ENCODE data around the gene DCTN1.
"Not testable (repeated sequence)": the region's sequence is repeated elsewhere in the genome, so short reads cannot be mapped to it uniquely, and the experiment has no call there.

DCTN1 gene

DNA sequence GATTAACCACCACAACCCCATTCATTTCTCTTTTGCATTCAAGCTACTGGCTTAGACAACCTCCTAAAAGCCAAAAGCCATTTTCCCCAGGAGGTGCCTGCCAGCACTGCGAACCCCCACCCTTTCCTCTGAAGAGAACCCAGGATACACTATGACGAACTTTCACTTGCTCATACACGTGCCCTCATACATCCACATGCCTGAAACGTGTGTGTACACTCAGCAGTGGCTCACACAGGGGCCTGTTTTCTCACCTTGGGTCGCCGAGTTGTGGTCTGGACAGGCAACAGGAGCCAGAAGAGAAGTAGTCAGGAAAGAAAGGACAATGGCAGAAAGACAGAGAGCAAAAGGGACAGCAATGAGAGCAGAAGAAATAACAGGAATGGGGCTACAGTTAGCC, 7.4 kb downstream of the DCTN1 start:
- DNase-seq (ENCODE audit: low spot score) (no peak), FAIRE-seq (no peak)

DNA sequence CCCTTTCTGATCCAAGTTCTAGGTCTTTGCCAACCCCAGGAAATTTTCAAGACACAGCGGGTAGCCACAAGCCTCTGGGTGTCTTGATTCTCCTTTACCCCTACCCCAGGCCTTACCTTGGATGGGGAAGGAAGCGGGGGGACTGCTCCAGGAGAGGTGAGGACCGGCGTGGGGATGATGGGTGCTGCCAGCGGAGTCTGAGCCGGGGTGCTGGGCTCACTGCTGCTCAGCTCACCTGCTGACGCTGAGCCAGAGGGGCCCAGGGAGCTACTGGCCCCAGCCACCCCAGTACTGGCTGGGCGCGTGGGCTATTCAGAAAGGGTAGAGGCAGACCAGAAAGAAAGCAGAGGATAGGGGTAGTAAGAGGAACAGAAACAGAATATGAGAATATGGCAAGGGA, 8.7 kb downstream of the DCTN1 start:
- no peak for FAIRE-seq
- no peak for DNase-seq (ENCODE audit: low spot score)

DNA sequence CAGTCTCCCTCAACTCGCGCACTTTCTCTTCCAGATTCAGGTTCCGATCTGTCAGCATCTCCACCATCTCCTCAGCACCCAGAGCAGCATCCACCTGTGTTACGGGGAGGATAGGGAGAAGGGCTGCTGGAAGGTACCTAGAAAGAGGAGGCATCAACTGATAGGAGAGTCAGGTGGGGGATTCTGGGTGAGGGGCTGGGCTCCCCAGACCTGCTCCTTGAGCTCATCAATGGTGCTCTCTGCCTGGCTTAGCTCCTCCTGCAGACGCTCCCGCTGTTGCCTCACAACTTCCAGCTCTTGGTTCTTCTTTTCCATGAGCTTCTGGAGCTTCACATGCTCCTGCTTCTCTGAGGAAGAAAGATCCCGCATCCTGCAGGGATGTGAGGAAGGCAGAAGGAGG, 10.1 kb downstream of the DCTN1 start:
- DNase-seq (ENCODE audit: low spot score) (no peak), FAIRE-seq (no peak)

DNA sequence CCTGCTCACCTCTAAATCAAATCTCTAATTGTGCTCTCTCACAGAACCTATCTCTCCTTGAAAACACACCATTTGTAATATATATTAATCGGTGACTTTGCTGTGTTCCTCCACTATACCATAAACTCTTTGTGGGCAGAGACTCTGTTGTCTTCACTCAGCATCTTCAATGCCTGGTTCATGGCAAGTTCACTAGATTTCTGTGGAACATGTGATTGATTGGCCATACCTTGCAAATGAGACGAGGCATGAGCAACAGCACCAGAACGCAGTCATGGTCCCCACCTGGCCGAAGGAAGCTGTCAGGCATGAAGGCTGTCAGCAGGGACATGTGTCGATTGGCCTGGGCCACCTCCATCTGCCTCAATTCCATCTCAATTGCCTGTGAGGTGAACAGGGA, 11.6 kb downstream of the DCTN1 start:
- DNase-seq (ENCODE audit: low spot score) (no peak), FAIRE-seq (peak; percentile 46)

DNA sequence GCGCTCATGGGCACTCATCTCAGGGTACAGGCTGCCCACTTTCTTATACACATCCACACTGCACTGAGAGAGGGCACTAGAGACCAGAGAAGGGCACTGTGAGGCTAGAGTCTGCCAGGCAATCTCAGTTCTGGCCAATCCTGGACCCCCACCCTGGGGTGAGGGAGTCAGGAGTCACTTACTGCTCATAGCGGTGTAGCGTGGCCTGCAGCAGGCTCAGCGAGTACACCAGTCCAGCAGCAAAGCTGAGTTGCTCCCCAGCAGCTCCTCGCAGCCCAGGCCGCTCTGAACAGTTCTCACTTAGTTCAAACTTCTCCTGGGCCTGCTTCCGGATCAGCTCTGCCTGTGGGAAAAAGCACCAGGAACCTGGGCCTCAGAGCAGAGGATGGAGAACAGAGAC, 12.3 kb downstream of the DCTN1 start:
- DNase-seq (ENCODE audit: low spot score) (no peak), FAIRE-seq (no peak)

DNA sequence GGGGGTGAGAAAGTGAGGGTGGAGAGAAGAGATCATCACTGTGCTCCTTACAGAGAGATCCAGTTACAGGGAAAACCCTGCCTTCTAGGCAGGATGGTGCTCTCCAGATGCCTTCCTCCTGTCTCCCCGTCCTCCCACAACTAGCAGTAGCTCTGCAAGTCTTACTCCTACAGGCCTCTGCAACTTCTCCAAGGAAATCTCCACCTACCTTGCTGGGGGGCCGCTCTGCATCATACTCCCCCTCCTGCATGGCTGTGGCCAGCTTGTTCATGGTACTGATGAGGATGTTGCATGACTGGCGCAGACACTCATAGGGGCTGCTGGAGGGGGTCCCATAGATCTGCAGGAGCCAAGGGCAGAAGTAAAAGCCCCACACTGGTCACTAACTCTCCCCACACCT, 14.1 kb downstream of the DCTN1 start:
- FAIRE-seq (no peak), DNase-seq (ENCODE audit: low spot score) (no peak)

DNA sequence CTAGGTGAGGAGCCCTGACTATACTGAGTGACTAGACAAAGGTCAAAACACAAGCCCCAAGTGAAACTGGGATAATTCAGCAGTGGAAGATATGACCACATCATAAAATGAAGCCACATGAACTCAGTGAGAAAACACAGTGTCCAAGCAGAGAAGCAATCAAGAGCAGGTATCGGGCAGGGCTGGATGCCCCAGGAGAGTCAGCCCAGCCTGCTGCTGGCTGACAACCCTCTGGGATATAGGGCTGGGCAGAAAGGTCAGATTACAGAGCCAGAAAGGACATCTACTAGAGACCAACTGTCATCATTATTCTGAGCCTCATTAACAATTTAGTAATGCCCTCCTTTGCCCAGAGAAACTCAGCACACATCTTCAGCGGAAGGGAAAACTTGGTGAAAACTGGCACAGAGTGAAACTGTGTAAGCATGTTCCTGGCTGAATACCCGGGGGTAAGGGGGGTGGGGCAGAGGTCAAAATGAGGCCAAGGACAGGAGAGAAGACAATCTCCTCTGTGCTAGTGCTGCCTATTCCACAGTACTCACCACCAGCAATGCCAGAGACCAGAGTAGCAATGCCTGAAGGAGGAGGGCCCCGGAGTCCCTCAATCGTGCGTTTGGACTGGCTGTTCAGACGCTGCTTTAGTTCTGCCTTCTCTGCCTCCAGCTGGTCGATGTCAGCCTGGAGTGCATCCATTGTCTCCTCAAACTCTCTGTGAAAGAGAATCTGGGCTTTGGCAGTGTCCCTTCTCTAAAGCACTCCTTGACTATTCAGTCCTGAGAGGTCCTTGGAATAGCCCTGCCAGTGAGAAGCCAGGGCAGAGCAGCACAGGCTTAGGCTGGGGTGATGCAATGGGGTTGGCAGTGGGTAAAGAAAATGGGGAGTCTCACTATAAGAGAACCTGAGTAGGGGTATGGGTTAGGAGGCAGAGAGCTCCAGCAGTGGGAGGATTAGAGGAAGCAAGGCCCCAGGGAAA, 15.3 kb downstream of the DCTN1 start:
- FAIRE-seq (no peak), DNase-seq (ENCODE audit: low spot score) (no peak)

DNA sequence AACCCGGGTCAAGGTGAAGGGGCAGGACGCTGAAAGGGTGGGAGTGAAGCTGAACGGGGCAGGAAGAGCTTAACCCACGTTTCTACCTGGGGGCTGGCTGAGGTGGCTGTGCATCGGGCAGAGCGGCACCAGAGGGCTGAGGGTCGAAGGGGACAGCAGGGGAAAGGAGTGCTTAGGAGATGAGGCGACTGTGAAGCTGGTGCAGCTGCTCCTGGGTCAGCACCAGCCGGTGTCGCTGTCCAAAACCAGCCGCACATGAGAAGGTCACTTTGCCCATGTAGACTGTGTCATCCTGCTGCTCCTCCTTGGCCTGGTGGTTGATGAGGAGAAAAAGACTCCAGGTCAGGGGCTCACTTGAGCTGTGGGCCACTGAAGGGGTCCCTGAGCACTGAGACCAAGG, 18.8 kb downstream of the DCTN1 start:
- no peak for FAIRE-seq
- DNase-seq (ENCODE audit: low spot score), result no peak

DNA sequence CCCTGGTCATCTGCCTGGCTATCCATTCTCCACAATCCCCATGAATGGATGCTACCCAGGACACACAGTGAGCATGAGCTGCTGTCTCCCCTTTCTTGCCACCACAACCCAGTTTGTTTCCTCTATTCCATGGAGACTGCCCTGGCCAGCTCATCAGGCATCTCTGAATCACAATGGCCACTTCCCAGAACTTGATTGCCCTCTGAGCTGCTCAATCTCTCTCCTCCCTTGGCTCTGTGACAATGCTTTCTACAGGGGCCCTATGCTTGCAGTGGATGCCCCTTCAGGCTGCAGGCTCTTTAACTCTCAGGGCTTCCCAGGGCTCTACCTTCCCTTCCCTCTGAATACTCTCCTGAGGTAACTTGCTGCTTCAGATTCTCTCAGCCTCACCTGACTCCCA, 22.5 kb downstream of the DCTN1 start:
- DNase-seq (ENCODE audit: low spot score) (no peak), FAIRE-seq (no peak)

DNA sequence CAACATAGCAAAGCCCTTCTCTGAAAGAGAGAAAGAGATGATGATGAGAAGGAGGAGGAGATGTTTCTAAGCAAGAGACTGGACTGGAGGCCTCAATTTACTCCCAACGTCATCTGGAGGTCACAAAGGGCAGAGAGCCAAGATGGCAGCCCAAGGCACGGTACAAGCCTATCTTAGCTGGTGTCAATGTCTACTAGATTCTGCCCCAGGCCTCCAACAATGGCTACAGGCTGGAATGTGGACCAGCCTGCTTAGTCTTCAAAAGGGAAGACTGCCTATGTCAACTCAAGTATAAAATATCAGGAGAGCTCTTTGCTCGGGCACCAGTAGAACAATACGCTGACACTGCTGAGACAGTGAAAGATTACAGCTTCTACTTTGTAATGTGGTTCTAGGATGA, 30.2 kb downstream of the DCTN1 start:
- no peak for FAIRE-seq
- no peak for DNase-seq (ENCODE audit: low spot score)

DNA sequence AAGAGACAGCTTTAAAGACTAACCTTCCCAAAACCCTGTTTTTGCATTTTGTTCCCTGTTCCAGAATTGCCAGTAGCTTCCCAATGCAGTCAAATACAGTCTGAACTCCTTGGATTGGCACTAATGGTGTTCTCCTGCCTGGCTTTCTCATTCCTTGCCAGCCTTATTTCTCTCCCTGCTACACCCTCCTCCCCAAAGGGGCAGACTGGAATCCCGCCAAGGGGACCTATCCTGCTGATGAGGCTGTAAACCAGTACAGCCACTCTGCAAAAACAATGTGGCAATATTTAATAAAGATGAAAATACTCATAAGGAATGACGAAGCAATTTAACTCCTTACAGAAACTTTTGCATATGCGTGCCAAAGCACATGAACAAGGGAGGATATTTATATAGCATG, 32.4 kb downstream of the DCTN1 start:
- no peak for FAIRE-seq
- no peak for DNase-seq (ENCODE audit: low spot score)

DNA sequence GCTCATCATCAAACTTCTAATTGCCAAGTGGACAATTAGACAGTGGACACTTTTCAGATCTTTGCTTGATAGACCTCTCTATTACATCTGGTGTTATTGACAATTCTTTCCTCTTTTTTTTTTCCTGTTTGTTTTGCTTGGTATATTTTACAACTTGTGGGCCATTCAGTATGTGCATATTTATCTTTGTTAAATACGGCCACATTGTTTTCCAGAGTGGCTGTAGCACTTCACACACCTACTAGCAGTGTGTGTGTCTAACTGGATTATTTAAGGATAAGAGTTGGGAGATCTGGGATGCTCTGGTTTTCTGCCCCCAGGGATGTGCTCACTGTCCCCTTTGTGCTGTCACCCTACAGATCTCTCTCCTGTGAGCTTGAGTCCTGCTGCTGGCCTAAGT, 32.8 kb downstream of the DCTN1 start:
- FAIRE-seq (no peak), DNase-seq (ENCODE audit: low spot score) (no peak)

DNA sequence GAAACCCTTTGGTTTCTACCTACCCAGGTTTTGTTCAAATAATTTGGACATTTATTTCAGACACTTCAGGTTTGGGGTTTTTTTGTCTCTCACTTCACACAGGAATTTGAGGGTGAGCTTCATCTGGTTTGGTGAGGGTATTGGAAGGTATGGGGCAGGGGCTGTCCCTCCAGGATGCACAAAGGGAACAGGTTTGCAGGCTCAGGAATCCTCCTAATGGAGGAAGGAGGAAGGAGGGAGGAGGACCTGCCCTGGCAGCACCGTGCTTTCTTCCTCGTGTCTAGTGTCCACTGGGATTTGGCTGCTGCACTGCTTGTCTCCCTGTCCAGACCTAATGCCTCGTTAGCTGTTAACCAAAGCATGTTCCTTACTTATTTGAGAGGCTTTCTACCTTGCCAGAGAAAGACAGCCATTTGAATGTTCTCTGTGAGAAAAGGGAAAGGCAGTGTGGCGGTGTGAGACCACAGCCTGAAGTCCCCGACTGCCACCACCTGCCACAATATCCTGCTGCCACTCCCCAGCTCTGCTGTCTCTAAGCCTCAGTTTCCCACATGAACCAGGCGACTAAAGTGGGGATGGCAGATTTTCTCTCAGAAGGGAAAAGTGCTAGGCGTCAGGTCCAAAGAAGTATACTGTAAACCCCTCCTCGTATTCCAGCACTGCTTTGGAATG, 34.7 kb downstream of the DCTN1 start:
- FAIRE-seq, result peak; percentile 66
- DNase-seq (ENCODE audit: low spot score), result no peak

DNA sequence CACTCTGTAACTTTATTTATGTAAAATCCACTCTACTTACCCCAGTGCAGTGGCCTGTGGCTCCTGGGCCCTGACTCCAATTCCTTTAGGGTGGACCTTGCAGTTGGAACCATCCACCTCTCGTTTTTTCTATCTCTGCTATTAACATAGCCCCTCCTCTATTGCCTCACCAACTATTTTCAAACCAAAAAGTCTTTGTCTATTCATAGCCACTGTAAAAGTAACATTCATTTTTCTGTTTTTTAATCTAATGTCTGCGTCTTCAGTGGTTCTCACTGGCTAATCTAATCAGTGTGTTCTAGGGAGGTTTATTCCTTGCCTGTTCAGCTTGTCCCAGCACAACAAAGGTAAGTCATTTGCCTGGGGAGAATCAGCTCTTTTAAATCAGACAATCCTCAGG, 36.8 kb downstream of the DCTN1 start, which contains the start of gene SLC4A5:
Gene SLC4A5, minus strand, starts transcription at position 101 of the 400 bp plus-strand sequence. CDS start 28,393 bp downstream, outside the sequence.
- FAIRE-seq, result no peak
- no peak for DNase-seq (ENCODE audit: low spot score)

DNA sequence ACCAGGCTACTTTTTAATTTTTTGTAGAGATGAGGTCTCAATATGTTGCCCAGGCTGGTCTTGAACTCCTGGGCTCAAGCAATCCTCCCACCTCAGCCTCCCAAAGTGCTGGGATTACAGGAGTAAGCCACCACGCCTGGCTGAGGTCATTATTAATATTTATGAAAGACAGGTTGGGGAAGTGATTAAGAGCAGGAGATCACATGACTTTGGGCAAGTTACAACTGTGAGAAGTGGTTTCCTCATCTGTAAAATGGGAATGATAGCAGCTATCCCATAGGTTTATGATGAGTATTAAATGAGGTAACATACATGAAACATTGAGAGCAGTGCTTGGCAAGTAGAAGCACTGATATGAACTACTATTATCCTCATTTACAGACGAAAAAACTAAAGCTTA, 43.9 kb downstream of the DCTN1 start:
- not testable (repeated sequence) for DNase-seq (ENCODE audit: low spot score); FAIRE-seq

DNA sequence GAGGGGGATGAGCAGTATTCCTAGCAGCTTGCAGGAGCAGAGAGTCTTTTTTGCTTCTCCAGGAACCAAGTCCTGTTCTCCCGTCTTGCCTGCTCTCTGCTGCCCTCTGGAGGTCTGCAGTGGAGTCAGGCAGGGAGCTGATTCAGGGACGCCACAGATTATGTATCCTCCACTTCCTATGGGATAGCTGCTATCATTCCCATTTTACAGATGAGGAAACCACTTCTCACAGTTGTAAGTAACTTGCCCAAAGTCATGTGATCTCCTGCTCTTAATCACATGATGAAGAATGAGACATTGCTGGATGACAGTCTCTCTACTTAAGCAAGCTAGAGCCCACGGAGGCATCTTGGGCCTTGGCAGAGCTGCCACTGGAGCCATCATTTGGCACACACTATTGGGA, 45.2 kb downstream of the DCTN1 start:
- FAIRE-seq, result no peak
- peak; percentile 90 for DNase-seq (ENCODE audit: low spot score)

DNA sequence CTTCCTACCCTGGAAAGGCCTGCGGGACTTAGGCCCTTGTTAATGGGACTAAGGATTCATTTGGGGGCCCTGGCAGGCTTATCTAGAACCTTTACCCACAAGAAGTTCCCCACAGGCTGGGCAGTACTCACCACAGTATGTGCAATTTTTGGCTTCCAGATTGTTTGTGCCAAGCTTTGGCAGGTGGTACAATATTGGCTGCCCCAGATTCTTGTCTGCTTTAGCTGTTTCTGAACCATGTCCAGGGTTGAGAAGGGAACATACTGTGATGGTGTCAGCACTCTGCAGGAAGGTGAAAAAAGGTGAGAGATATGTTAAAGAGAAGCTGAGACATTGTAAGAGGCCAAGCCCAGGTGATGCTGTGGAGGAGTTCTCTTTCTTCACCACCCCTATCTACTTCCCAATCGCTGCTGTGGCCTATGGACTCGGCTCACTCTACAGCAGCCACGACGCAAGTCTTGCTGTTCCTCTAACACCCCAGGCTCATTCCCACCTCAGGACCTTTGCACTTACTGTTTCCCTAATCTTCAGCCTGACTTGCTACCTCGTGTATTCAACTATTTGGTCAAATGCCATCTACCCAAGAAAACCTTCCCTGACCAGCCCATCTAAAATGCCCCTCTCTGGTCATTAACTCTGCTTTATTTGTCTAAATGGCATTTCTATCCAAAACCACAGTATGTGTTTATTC, 46.1 kb downstream of the DCTN1 start:
- FAIRE-seq (no peak), DNase-seq (ENCODE audit: low spot score) (no peak)

DNA sequence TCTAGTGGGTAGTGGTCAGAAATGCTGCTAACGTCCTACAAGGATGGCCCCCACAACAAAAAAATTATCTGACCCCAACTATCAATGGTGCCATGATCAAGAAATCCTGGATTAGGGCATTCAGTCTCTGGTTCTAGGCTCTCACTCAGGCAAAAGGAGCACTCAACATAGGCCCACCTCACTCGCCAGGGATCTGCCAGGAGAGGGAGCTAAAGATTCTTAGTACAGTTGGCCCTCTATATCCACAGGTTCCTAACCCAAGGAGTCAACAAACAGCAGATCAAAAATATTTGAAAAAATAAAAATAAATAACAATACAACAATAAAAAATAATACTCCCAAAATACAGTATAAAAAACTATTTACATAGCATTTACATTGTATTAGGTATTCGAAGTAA, 46.9 kb downstream of the DCTN1 start:
- peak; percentile 37 for DNase-seq (ENCODE audit: low spot score)
- FAIRE-seq, result no peak

DNA sequence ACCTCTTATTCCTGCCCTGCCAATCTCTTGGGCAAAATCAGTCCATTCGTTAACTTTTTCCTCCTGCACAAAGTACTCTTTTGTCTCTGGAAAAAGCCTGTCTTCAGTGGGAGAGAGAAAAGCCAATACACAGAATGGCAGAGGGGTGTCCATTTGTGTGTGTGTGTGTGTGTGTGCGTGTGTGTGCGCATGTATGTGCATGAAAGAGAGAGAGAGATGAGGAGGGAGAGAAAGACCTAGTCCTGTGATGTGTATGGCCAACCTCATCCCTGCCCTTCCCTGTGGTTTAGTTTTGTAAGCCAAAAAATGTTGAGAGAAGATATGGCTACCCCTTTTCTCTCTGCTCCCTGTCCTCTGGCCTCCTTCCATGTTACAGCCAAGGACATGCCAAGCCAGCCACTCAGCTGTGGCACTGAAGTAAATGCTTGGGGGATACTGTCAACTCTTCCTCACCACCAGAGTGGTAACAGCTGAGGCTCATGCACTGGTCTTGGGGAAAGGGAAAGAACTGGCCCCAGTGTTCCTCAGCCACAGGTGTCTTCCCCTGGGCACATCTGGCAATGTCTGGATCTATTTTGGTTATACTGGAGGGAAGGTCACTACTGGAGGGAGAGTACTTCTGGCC, 47.4 kb downstream of the DCTN1 start:
- FAIRE-seq (no peak), DNase-seq (ENCODE audit: low spot score) (no peak)

DNA sequence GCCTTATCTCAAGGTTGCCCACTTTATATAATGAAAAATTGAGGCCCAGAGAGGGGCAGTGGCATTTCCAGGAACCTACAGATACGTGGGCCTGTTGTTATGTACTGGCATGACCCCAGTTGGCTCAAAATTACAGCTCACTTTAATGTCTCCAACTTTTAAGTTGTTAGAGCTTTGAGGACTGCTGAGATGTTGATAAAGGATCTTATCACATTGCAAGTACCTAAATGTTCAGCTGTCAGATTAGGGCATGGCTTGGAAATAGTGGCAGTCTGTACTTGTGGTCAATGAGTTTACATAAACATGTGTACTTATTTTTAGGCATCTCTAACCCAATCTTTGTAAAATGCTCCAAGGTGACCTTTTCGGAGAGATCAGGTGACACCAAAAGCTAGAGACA, 51.5 kb downstream of the DCTN1 start:
- DNase-seq (ENCODE audit: low spot score) (no peak), FAIRE-seq (no peak)

DNA sequence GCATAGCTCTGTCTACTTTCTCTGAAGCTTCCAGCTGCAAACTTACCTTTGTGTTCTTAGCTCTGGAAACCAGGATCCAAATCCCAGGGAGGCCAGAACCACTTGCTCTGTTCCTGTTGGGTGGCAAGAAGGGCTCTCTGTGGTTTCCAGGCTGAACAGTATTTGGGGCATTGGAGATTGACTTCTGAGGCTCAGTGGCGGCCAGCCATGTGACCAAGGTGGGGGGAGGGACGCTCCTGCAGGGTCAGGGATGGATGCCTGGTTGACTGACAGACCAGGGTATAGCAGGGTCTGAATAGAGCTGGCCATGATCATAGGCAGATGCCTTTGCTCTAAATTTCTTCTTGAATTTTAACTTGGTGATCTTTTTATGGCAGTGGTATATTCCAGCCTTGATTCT, 52.0 kb downstream of the DCTN1 start:
- FAIRE-seq, result no peak
- no peak for DNase-seq (ENCODE audit: low spot score)

DNA sequence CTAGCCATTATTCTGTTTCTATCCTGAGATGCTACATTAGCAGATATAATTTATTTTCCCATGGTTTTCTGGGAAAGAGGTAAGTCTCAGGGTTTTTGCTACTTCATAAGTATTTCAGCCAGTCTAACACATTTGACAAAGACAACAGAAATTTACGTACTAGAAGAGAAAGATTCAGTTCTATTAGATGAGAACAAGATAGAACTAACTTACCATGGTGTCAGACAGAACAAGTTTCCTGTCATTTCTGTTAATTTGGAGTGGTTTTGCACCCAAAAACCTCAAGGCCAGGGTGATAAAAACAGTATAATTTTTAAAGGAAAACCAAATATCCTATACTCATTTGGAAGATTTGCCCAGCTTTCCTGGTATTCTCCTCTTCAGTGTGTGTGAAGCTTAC, 52.5 kb downstream of the DCTN1 start:
- no peak for DNase-seq (ENCODE audit: low spot score)
- no peak for FAIRE-seq

All from urothelium cell line (cell line).